ENCODE measurements around the gene RITA1.

RITA1 gene

DNA sequence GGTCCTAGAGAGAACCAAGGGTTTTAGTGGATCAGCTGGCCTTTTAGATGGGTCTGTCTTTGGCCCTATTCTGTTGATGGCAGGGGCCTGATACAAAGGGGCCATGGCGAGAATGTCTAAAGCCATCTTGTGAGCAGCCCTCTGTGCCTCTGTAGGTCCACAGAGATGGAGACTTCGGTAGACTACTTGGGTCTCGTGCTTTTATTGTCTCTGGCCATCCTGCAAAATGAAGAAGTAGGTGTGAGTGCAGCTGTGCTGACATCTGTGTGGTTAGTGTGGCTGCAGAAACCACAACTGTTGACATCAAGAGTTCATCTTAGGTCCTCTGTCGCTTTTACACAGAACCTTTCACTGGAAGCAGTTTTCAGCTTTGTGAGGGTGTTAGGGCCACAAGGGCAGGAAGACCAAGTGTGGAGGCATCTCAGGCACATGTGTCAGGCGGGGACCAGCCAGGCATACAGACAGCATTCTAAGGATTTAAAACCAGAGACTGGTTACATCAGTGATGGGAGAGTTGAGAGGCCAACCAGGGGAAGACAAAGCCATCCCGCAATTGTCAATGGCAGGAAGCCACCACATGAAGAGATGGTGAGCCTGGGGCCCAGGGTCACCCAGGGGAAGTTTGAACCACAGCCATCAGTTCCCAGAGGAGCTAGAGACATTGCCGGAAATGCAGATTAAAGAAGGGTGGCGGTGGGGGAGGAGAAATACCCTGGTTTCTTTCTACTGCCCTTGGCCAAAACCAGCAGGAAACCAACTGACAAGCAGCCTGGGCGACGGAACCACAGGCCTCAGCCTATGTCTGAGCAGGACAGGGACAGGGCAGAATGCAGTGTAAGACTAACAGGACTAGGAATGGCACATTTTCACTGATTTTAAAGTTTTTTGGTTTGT is 22.8 kb downstream of the RITA1 start:
- in situ Hi-C loops (cut with MboI; ENCODE audit: low sequenced_read_pairs), result no loop called here
- no peaks in the 10 kb centered on the region for H3K27me3 ChIP-seq (ENCODE audit: low read depth)
- DNase-seq (ENCODE audit: low spot score in 2 of 2), result no peak
- no peaks in the 10 kb centered on the region for H3K9me3 ChIP-seq
- H3K4me1 ChIP-seq, result no peaks in the 10 kb centered on the region
- no peak overlapping the region for H3K4me3 ChIP-seq
- no peaks in the 10 kb centered on the region for H3K36me3 ChIP-seq (replicated peaks)

DNA sequence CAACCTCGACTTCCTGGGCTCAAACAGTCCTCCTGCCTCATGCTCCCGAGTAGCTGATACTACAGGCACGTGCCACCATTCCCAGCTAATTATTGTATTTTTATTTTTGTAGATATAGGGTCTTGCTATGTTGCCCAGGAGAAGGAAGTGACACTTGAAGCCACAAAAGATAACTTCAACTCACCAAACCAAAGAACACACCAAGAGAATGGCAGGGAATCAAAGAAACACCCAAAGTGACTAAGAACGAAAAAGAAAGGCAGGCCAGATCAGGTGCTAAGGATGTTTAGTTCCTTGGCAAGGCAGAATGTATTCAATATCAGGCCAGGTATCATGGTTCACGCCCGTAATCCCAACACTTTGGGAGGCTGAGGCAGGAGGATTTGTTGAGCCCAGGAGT is 25.6 kb downstream of the RITA1 start:
- H3K4me3 ChIP-seq, result no peak overlapping the region
- in situ Hi-C loops (cut with MboI; ENCODE audit: low sequenced_read_pairs), result no loop called here
- H3K9me3 ChIP-seq, result no peaks in the 10 kb centered on the region
- no peaks in the 10 kb centered on the region for H3K36me3 ChIP-seq (replicated peaks)
- H3K27me3 ChIP-seq (ENCODE audit: low read depth), result no peaks in the 10 kb centered on the region
- no peak for DNase-seq (ENCODE audit: low spot score in 2 of 2)
- peaks cover 12% of the 10 kb centered on the region for H3K4me1 ChIP-seq

DNA sequence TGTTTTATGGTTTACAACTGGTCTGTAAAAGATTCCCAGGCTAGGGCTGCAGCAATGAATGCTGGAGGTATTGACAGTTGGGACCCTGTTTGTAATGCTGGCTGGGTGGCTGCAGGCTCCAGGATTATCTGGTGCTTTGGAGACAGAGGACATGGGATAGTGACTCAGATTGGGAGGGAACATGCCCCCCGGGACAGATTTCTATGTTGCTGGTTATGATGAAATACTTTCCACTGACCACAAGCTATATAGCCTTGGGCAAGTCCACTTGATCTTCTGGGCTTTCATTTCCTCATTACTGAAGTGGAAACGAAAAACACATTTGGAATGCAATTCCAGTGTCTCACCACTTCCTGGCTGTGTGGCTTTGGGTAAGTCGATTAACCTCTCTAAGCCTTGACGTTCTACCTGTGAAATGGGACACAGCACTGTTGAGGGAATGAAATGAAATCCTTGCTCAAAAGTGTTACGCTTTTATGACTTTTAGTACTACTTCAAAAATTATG is 29.4 kb downstream of the RITA1 start:
- peaks cover 16% of the 10 kb centered on the region for H3K4me1 ChIP-seq
- no peaks in the 10 kb centered on the region for H3K27me3 ChIP-seq (ENCODE audit: low read depth)
- H3K4me3 ChIP-seq, result no peak overlapping the region
- DNase-seq (ENCODE audit: low spot score in 2 of 2), result peak in 1 of 2 experiments; percentile 35
- H3K9me3 ChIP-seq, result no peaks in the 10 kb centered on the region
- H3K36me3 ChIP-seq (replicated peaks), result no peaks in the 10 kb centered on the region
- in situ Hi-C loops (cut with MboI; ENCODE audit: low sequenced_read_pairs), result no loop called here

DNA sequence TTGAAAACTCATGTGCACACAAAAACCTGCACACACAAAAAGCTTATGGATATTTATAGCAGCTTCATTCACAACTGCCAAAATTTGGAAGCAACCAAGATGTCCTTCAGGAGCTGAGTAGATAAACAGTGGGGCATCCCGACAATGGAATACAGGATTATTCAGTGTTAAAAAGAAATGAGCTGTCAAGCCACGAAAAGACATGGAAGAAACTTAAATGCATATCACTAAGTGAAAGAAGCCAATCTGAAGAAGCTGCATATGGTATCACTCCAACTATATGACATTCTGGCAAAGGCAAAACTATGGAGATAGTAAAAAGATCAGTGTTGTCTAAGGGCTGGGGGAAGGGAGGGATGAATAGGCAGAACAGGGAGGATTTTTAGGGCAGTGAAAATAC is 30.5 kb downstream of the RITA1 start:
- Histone ChIP-seq H3K27me3 (ENCODE audit: low read depth) (no peaks in the 10 kb centered on the region), H3K9me3 (no peaks in the 10 kb centered on the region), H3K36me3 (replicated peaks) (no peaks in the 10 kb centered on the region), H3K4me1 (peaks cover 20% of the 10 kb centered on the region), H3K4me3 (no peak overlapping the region)
- DNase-seq (ENCODE audit: low spot score in 2 of 2), result no peak
- in situ Hi-C loops (cut with MboI; ENCODE audit: low sequenced_read_pairs), result no loop called here

DNA sequence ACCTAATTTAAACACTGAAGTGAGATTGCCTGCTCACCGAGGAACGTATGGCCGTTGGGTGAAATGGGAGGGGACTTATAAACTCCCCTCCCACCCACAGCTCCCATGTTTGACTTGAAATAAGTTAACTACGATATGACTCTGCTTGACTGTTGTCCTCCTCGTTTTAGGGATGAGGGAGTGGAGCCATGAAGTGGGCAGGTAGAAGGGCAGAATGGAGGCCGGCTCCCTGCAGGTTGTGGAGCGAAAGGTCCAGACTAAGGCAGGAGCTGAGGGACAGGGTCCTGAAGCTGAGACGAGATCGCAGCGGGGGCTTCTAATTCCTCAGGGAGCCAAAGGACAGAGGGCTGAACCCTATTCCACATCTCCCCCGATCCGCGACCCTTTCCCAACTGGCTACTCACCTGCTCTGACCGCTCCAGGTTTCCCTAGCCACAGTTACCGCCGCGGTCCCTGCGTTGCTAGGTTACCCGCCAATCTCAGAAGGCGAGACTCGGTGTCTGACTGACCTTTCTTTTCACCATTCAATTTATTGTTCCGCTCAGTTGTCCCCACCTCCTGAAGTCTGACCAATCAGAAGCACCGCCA is 35.2 kb downstream of the RITA1 start:
- Histone ChIP-seq H3K4me3 (peak overlapping the region; percentile 35), H3K27me3 (ENCODE audit: low read depth) (no peaks in the 10 kb centered on the region), H3K9me3 (no peaks in the 10 kb centered on the region), H3K4me1 (peaks cover 23% of the 10 kb centered on the region), H3K36me3 (replicated peaks) (no peaks in the 10 kb centered on the region)
- in situ Hi-C loops (cut with MboI; ENCODE audit: low sequenced_read_pairs), result no loop called here
- peak in 1 of 2 experiments; percentile 20 for DNase-seq (ENCODE audit: low spot score in 2 of 2)

DNA sequence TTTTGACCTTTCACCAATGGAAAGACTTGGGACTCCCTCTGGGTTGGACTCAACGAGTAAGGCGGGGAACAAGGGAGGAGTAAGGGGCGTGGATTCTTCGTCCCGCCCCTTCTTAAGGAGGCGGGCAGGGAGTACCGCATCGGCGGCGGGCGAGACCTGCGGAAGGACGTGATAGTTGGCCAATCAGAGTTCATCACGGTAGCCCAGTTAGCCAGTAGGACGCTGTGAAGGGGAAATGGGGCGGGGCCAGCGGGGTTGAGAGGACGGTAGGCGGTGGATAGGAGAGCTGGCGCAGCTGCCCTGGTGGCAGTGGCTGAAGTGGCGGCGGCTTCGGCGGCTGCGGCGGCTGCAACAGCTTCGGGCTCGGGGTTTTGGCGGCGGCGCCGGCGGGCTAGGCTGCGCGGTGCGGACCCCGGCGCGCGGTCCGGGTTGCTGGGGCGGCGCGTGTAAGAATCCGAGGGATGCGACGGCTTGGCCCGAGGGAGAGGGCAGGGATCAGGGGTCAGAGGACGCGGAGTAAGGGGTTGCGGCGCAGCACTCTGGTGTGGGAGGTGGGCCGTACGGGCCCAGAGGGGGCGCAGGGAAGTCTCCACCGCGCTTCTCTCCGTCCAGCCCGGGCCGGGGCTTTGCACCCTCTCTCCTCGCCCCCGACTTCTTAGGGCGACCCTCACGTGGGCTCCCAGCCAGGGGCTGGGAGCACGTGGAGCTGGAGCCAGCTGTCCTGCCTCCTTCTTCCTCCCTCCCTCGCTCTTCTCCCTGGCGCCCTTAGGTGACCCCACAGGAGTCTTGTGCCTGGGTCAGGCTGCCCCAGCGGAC is 35.9 kb downstream of the RITA1 start, which contains the start of gene TPCN1:
Gene TPCN1, plus strand, starts transcription at position 284 of the 816 bp plus-strand sequence. CDS start 5,389 bp downstream, outside the sequence.
- peak within 1 kb of the TSS; percentile 69 for H3K4me3 ChIP-seq
- no peaks in the 10 kb centered on the region for H3K27me3 ChIP-seq (ENCODE audit: low read depth)
- peak; percentile 100 for DNase-seq (ENCODE audit: low spot score in 2 of 2)
- H3K9me3 ChIP-seq, result no peaks in the 10 kb centered on the region
- peaks cover 19% of the 10 kb centered on the region for H3K4me1 ChIP-seq
- peaks cover 1% of the 10 kb centered on the region for H3K36me3 ChIP-seq (replicated peaks)
- in situ Hi-C loops (cut with MboI; ENCODE audit: low sequenced_read_pairs), result no loop called here

DNA sequence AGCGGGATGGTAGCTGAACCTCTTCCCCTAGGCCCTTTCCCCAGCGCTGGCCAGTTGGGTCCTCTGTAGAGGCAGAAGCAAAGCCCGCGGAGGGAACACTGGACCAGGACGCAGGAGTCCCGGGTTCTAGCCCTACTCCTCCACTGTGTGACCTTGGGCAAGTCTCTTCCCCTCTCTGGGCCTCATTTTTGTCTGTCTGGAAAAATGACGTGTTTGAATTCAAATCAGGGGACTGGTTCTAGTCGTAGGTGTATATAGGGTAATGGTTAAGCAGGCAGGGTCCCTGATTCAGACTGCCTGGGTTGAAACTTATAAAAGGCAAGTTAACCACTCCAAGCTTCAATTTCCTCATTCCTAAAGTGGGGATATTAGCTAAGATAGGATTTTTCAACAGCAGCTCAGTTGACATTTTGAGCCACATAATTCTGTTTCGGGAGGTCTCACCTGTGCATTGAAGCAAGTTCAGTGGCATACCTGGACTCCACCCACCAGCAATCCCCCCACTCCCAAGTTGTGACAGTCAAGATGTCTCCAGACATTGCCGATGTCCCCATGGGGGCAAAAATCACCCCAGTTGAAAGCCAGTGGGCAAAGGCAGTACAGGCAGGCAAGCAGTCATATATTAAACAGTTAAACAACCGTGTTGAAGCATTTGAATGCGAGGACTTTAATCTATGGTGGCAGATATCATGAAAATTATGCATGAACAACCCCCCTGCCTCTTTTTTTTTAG is 36.6 kb downstream of the RITA1 start:
- peaks cover 5% of the 10 kb centered on the region for H3K36me3 ChIP-seq (replicated peaks)
- no peaks in the 10 kb centered on the region for H3K9me3 ChIP-seq
- no peaks in the 10 kb centered on the region for H3K27me3 ChIP-seq (ENCODE audit: low read depth)
- in situ Hi-C loops (cut with MboI; ENCODE audit: low sequenced_read_pairs), result no loop called here
- H3K4me1 ChIP-seq, result peaks cover 18% of the 10 kb centered on the region
- peak overlapping the region; percentile 69 for H3K4me3 ChIP-seq
- no peak for DNase-seq (ENCODE audit: low spot score in 2 of 2)

DNA sequence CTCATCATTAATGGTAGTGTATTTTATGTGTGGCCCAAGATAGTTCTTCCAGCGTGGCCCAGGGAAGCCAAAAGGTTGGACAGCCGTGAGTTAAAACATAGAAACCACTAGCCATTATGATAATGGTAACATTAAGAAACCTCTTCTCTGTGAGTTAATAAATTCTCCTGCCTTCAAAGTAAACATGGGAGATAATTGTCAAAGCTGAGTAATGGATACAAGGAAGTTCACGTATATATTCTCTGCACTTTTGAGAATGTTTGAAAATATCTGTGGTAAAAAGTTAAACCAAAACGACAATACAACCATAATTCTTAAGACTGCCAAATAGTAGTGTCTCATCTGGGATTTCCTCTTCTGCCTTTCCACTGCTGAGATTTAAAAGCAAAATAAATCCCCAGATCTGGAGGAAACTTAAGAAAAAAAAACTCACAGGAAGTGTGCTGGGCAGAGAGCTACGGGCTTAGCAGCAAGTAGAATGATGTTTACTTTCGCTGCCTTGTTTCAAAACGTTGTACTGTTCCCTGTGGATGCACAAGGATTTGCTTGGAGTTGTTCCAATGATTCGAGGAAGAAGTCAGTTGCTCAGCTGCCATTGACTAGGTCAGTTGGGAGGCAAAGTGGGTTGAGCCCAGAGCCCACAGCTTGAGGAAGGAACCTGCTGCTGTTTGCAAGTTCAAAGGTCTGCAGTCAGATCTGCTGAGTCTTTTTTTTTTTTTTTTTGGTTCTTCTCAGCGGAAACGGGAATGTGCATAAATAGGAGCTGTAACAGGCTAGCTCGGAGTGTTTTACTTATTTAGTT is 37.4 kb downstream of the RITA1 start:
- H3K27me3 ChIP-seq (ENCODE audit: low read depth), result no peaks in the 10 kb centered on the region
- no peaks in the 10 kb centered on the region for H3K9me3 ChIP-seq
- H3K4me3 ChIP-seq, result peak overlapping the region; percentile 69
- peaks cover 11% of the 10 kb centered on the region for H3K36me3 ChIP-seq (replicated peaks)
- peak; percentile 37 to 39 for DNase-seq (ENCODE audit: low spot score in 2 of 2)
- peaks cover 16% of the 10 kb centered on the region for H3K4me1 ChIP-seq
- in situ Hi-C loops (cut with MboI; ENCODE audit: low sequenced_read_pairs), result no loop called here

DNA sequence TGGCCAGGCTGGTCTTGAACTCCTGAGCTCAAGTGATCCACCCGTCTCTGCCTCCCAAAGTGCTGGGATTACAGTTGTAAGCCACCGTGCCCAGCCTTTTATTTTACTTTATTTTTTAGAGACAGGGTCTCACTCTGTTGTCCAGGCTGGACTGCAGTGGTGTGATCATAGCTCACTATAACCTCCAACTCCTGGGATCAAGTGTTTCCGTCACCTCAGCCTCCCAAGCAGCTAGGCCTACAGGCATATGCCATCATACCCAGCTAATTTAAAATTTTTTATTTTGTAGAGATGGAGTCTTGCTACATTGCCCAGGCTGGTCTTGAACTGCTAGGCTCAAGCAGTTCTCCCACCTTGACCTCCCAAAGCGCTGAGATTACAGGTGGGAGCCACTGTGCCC is 39.4 kb downstream of the RITA1 start:
- H3K4me1 ChIP-seq, result peaks cover 16% of the 10 kb centered on the region
- no peaks in the 10 kb centered on the region for H3K27me3 ChIP-seq (ENCODE audit: low read depth)
- in situ Hi-C loops (cut with MboI; ENCODE audit: low sequenced_read_pairs), result no loop called here
- DNase-seq (ENCODE audit: low spot score in 2 of 2), result no peak
- peaks cover 31% of the 10 kb centered on the region for H3K36me3 ChIP-seq (replicated peaks)
- no peaks in the 10 kb centered on the region for H3K9me3 ChIP-seq
- no peak overlapping the region for H3K4me3 ChIP-seq

DNA sequence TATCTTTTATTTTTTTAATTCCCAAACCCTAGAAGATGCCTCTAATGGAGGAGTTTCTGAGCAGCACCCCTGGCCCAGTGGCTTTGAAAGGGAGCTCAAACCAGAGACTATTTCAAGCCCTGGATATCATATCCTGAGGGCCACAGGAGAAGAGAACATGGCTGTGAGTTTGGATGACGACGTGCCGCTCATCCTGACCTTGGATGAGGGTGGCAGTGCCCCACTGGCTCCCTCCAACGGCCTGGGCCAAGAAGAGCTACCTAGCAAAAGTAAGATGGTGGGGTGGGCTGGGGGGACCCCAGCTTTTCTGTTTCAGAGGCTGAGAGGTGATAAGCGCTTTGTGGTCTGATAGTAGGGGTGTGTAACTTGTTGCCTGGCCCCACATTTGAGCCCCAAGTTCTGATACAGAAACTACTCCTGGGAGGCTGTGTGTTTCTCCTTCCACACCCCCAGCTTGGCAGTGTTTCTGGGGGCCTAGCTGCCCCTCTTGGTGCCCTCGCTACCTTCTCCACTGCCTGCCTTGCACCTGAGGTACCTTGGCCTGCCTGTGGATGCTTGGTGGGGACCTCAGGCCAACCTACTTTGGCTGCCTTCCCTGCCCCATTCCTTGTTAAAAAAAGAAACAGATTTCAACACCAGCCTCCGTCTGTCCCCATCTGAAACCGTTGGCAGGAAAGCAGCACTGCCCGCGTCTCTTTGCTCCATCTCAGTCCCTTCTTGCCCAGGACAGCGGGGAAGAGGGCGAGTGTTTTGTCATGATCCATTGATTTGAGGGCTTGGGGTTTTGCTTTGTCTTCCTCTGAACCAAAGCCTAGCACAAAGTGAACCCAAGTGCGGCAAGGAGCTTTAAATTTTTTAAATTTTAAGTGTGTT is 41.4 kb downstream of the RITA1 start:
- Histone ChIP-seq H3K4me1 (peaks cover 12% of the 10 kb centered on the region), H3K9me3 (no peaks in the 10 kb centered on the region), H3K4me3 (no peak overlapping the region), H3K27me3 (ENCODE audit: low read depth) (no peaks in the 10 kb centered on the region), H3K36me3 (replicated peaks) (peaks cover 51% of the 10 kb centered on the region)
- no peak for DNase-seq (ENCODE audit: low spot score in 2 of 2)
- in situ Hi-C loops (cut with MboI; ENCODE audit: low sequenced_read_pairs), result no loop called here

DNA sequence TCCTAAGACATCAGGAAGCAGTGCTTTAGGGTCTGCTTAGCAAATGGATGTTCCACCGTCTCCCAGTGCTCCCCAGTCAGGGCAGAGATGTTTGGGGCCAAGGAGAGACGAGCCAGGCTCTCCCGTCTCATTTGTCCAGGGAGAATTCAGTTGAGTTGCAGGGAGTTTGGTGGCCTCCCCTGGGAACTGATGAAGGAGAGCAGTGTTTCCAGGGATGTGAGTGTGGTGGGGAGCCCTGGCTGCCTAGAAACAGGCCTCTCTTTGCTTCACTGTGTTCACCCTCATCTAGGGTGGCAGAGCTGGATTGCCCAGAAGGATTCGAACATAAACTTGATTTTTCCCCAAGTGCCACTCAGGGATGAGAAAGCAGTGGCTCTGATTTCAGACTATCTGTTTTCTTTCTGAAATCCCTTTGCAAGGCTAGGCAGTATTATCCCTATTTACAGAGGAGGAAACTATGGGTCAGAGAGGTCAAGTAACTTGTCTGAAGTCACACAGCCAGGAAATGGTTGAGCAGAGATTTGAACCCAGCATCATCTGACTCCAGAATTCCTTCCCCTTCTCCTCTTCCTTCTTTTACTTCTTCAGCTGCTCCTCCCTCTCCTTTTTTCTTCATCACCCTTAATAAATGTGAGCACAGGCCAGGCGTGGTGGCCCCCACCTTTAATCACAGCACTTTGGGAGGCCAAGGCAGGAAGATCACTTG is 42.3 kb downstream of the RITA1 start:
- Histone ChIP-seq H3K9me3 (no peaks in the 10 kb centered on the region), H3K4me1 (peaks cover 6% of the 10 kb centered on the region), H3K36me3 (replicated peaks) (peaks cover 60% of the 10 kb centered on the region), H3K4me3 (no peak overlapping the region), H3K27me3 (ENCODE audit: low read depth) (no peaks in the 10 kb centered on the region)
- DNase-seq (ENCODE audit: low spot score in 2 of 2), result no peak
- in situ Hi-C loops (cut with MboI; ENCODE audit: low sequenced_read_pairs), result no loop called here
